IMR-90 (cell line): ENCODE results near the gene GAMT. TPM values are rescaled to one million over a fixed set of nuclear protein-coding genes. Genes with fewer than 3 reads are reported as not detected.

Experiments used
- ATAC-seq: fragments of 200-7000 bp; cut with Tn5 transposase; 2 replicates; pipeline ENCODE4 v1.9.1; 2020; ENCODE audit warnings: low read depth, mild to moderate bottlenecking, moderate library complexity
- BruUV-seq: library from RNA; stranded (reverse); fragments of 400-500 nt; replicated peaks from 2 replicates; lab custom pipeline; 2021; lab: Mats Ljungman, UMichigan
- CTCF ChIA-PET: fragments of 300-600 bp; formaldehyde crosslinking; extraction: SDS; loops from one replicate; lab custom pipeline; 2021; ENCODE audit warnings: antibody characterized with exemption; lab: Yijun Ruan, JAX
- POLR2A ChIA-PET: fragments of 300-600 bp; sonication (Branson Sonifier 250); formaldehyde crosslinking; loops from one replicate; lab custom pipeline; 2022; ENCODE audit warnings: antibody characterized with exemption; ENCODE audit not compliant: unreplicated experiment; lab: Charles Lee
- DNase-seq: peaks from one replicate; pipeline ENCODE4 v3.0.0; 2013
- H2AFZ ChIP-seq: replicated peaks from 2 replicates; pipeline ENCODE3; 2013; ENCODE audit warnings: low read length, mild to moderate bottlenecking; ENCODE audit not compliant: poor library complexity
- H2AK5ac ChIP-seq: 2 replicates; pipeline ENCODE4 v1.6.1; 2013; ENCODE audit warnings: low read depth, low read length, inconsistent platforms
- H2AK9ac ChIP-seq: replicated peaks from 2 replicates; pipeline ENCODE3; 2013; ENCODE audit warnings: mild to moderate bottlenecking, low read depth, low read length, moderate library complexity; ENCODE audit not compliant: poor library complexity
- H2BK120ac ChIP-seq: 2 replicates; pipeline ENCODE4 v1.6.1; 2013; ENCODE audit warnings: low read depth, low read length, inconsistent platforms
- H2BK15ac ChIP-seq: 3 replicates; pipeline ENCODE4 v1.6.1; 2013; ENCODE audit warnings: low read depth, low read length, inconsistent platforms
- H2BK20ac ChIP-seq: 2 replicates; pipeline ENCODE4 v1.6.1; 2013; ENCODE audit warnings: low read depth, mild to moderate bottlenecking, inconsistent platforms, low read length, moderate library complexity
- H2BK5ac ChIP-seq: 2 replicates; pipeline ENCODE4 v1.6.1; 2013; ENCODE audit warnings: mild to moderate bottlenecking, low read depth, low read length, inconsistent platforms; ENCODE audit not compliant: poor library complexity, severe bottlenecking
- H3K14ac ChIP-seq: replicated peaks from 2 replicates; pipeline ENCODE4 v1.6.1; 2013; ENCODE audit warnings: low read depth, low read length, inconsistent platforms
- H3K18ac ChIP-seq: 2 replicates; pipeline ENCODE4 v1.6.1; 2013; ENCODE audit warnings: low read depth, low read length, control low read depth
- H3K23ac ChIP-seq: 2 replicates; pipeline ENCODE4 v1.6.1; 2013; ENCODE audit warnings: low read depth, low read length, inconsistent platforms
- H3K27ac ChIP-seq: 2 replicates; pipeline ENCODE4 v1.5.1; 2013; ENCODE audit warnings: mild to moderate bottlenecking, control low read depth, low read length; ENCODE audit not compliant: insufficient read depth
- H3K27me3 ChIP-seq: 2 replicates; pipeline ENCODE4 v1.6.1; 2013; ENCODE audit warnings: low read length; ENCODE audit not compliant: control insufficient read depth, insufficient read depth
- H3K36me3 ChIP-seq: 2 replicates; pipeline ENCODE4 v1.6.1; 2013; ENCODE audit warnings: low read length, mixed read lengths; ENCODE audit not compliant: control insufficient read depth, insufficient read depth
- H3K4ac ChIP-seq: 2 replicates; pipeline ENCODE4 v1.6.1; 2013; ENCODE audit warnings: low read depth, low read length, inconsistent platforms
- H3K4me1 ChIP-seq: 2 replicates; pipeline ENCODE4 v1.6.1; 2013; ENCODE audit warnings: low read length, mixed read lengths; ENCODE audit not compliant: control insufficient read depth, insufficient read depth
- H3K4me2 ChIP-seq: 2 replicates; pipeline ENCODE4 v1.6.1; 2013; ENCODE audit warnings: low read depth, mild to moderate bottlenecking, control low read depth, low read length, moderate library complexity
- H3K4me3 ChIP-seq: 2 replicates; pipeline ENCODE4 v1.5.1; 2013; ENCODE audit warnings: low read depth, mild to moderate bottlenecking, control low read depth, low read length, moderate library complexity; ENCODE audit not compliant: insufficient read depth
- H3K56ac ChIP-seq: 2 replicates; pipeline ENCODE4 v1.6.1; 2013; ENCODE audit warnings: low read length, inconsistent platforms; ENCODE audit not compliant: insufficient read depth; ENCODE audit errors: extremely low read depth
- H3K79me1 ChIP-seq, 2 experiments: 2 replicates each; pipeline ENCODE4 v1.6.1; 2013; ENCODE audit warnings: low read length in 2 of 2, inconsistent platforms in 1 of 2, low read depth in 1 of 2
- H3K9ac ChIP-seq: 2 replicates; pipeline ENCODE4 v1.6.1; 2013; ENCODE audit warnings: low read depth, low read length, control low read depth
- H3K9me1 ChIP-seq: 2 replicates; pipeline ENCODE4 v1.6.1; 2013; ENCODE audit warnings: low read length, inconsistent platforms; ENCODE audit not compliant: insufficient read depth
- H3K9me3 ChIP-seq: 2 replicates; pipeline ENCODE4 v1.6.1; 2013; ENCODE audit warnings: low read length; ENCODE audit not compliant: control insufficient read depth, insufficient read depth
- H4K20me1 ChIP-seq: 2 replicates; pipeline ENCODE4 v1.6.1; 2013; ENCODE audit warnings: low read length, inconsistent platforms; ENCODE audit not compliant: insufficient read depth
- H4K5ac ChIP-seq: 2 replicates; pipeline ENCODE4 v1.6.1; 2013; ENCODE audit warnings: mild to moderate bottlenecking, low read depth, low read length, control low read depth
- H4K8ac ChIP-seq, 2 experiments: 2 replicates each; pipeline ENCODE4 v1.6.1; 2013; ENCODE audit warnings: low read depth in 2 of 2, low read length in 2 of 2, control low read depth in 1 of 2, inconsistent platforms in 1 of 2
- H4K91ac ChIP-seq: 2 replicates; pipeline ENCODE4 v1.6.1; 2013; ENCODE audit warnings: low read depth, low read length, inconsistent platforms; ENCODE audit not compliant: insufficient read depth
- CEBPB ChIP-seq: IDR thresholded peaks from 2 replicates; pipeline ENCODE4 v1.6.1; 2012; ENCODE audit warnings: low read depth, low read length, improper control_type of control experiment
- NFE2L2 ChIP-seq: fragments of 150-350 bp; IDR thresholded peaks from 2 replicates; pipeline ENCODE4 v1.6.1; 2016; ENCODE audit warnings: low read depth, mild to moderate bottlenecking, low read length
- RAD21 ChIP-seq: IDR thresholded peaks from 2 replicates; pipeline ENCODE4 v1.6.1; 2012; ENCODE audit warnings: low read length, improper control_type of control experiment
- RCOR1 ChIP-seq: IDR thresholded peaks from 2 replicates; pipeline ENCODE4 v1.6.1; 2012; ENCODE audit warnings: mild to moderate bottlenecking, low read length, improper control_type of control experiment; ENCODE audit not compliant: insufficient replicate concordance
- WGBS, 2 experiments: methylation state at CpG; one replicate each; pipeline versions ENCODE4 v1.1.5 to v1.1.7; 2013; ENCODE audit warnings: missing lambda C conversion rate in 2 of 2; ENCODE audit not compliant: insufficient read length in 1 of 2; ENCODE audit errors: extremely low coverage in 2 of 2; 5-methylcytosine and 5-hydroxymethylcytosine counted together
- dilution Hi-C: fragments of 300-500 bp; cut with HindIII; formaldehyde crosslinking; loops from one replicate; pipeline ENCODE4 v1.14.3; 2018; ENCODE audit warnings: low sequenced_read_pairs; ENCODE audit not compliant: unreplicated experiment
- in situ Hi-C: fragments of 300-500 bp; cut with MboI; formaldehyde crosslinking; loops from 3 replicates; pipeline ENCODE4 v1.14.3; 2019; ENCODE audit warnings: low sequenced_read_pairs, inconsistent platforms, mixed read lengths
- intact Hi-C: fragments of 100-400 bp; cut with micrococcal nuclease; formaldehyde crosslinking; loops from 2 replicates; pipeline ENCODE4 v1.10.0; 2022
- polyA plus RNA-seq, 3 experiments: library from polyadenylated mRNA; depleted of rRNA; stranded (reverse); fragments of >200 nt; gene quantifications; 2 replicates each; pipeline ENCODE4 v1.2.3, GENCODE V29; 2012; ENCODE audit warnings: low replicate concordance in 1 of 3
- total RNA-seq: library from RNA; depleted of rRNA; stranded (reverse); fragments of >200 nt; gene quantifications from 2 replicates; pipeline ENCODE4 v1.2.3, GENCODE V29; 2012

The GAMT gene
- total and polyA plus RNA-seq, 2 of the 4 experiments (the other 2 are of a cell fraction), result 22.8 to 51.8 TPM

DNA sequence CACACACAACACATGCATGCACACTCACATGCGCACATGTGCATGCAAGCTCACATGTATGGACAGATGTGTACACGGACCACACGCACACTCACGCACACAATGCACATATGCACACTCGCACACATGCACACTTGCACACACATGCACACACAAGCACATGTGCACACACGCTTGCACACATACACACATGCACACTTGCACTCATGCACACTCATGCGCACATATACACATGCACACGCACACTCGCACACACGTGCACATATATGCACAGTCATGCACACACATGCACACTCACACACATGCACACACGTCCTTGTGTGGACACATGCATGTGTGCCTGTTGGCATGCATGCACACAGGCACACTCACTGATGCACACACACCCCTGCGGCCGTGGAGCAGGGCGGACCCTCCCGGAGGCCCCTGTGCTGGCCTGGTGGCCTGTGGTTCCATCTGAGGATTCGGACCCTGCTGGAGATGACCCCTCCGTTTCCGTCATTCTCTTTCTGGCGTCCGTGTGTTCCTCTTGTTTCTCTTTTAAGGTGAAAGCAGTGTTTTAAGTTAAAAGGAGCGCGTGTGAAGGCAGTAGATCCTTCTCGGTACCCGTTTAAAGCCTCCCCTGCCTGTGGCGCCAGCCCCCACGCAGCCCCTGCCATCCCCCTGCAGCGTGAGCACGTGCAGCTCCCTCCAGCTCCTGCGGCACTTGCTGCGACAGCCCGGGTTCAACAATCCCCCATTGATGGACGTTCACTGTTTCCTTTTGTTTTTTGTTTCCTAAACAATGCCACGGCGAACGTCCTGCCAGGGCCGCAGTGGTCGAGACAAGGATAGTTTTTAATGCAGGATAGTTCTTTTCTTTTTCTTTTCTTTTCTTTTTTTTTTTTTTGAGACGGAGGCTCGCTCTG lies 12.1 kb downstream of the GAMT start:
- Histone ChIP-seq H3K9me1 (peaks cover 4% of the 10 kb centered on the region; the same call in 1 of the 2 replicates), H3K9ac (no peak overlapping the region), H3K18ac (no peak overlapping the region), H3K4me3 (no peak overlapping the region), H2BK5ac (no peak overlapping the region), H3K4me2 (no peak overlapping the region), H3K79me1 (peaks cover 6 to 40% of the 10 kb centered on the region in 2 experiments; a peak in 3 of 4 replicates), H3K9me3 (no peaks in the 10 kb centered on the region), H3K36me3 (peaks cover 26% of the 10 kb centered on the region), H4K91ac (no peak overlapping the region), H2AK9ac (peak overlapping the region; percentile 65), H4K8ac (no peak overlapping the region), H3K4me1 (no peaks in the 10 kb centered on the region), H2BK20ac (no peak overlapping the region), H3K27me3 (no peaks in the 10 kb centered on the region), H2BK120ac (no peak overlapping the region), H3K56ac (no peak overlapping the region), H4K20me1 (no peaks in the 10 kb centered on the region; the same call in 1 of the 2 replicates), H2BK15ac (no peak overlapping the region), H3K14ac (no peak overlapping the region), H3K23ac (no peak overlapping the region), H3K4ac (no peak overlapping the region), H2AFZ (peak overlapping the region; percentile 63), H2AK5ac (no peak overlapping the region), H4K5ac (no peak overlapping the region), H3K27ac (no peak overlapping the region)
- dilution Hi-C loops (no loop called here), intact Hi-C loops (no loop called here), in situ Hi-C loops (no loop called here)
- DNase-seq, result no peak
- BruUV-seq, result no TSS peak
- ATAC-seq, result no peak
- no peak for TF ChIP-seq RAD21
- 0 out of 2 replicates have a peak, but pooled peaks have one; percentile 10 for TF ChIP-seq NFE2L2
- no peak for TF ChIP-seq RCOR1
- no peak for TF ChIP-seq CEBPB
- ChIA-PET POLR2A (no interaction called here), CTCF (no interaction called here)
- WGBS, 2 experiments, result 91% methylated on average over 20 of the region's 39 CpGs; no CpG with 5 or more reads in 1 of the 2 experiments
